Activated CD4-positive, alpha-beta T cell treated with anti-CD3 and anti-CD28 coated beads for 4 hours (primary cell): ENCODE results near the gene KRTAP10-1.
"Not testable (repeated sequence)": the region's sequence is repeated elsewhere in the genome, so short reads cannot be mapped to it uniquely, and the experiment has no call there.

Source experiments
- DNase-seq, 2 donors: peaks; one replicate each; pipeline ENCODE4 v3.0.0-alpha.2; 2020

Gene KRTAP10-1

GRCh38 chr21:44539991-44540666, at the start of gene KRTAP10-1:
KRTAP10-1 (minus strand) TSS chr21:44540195; CDS start chr21:44540150, 45 bp downstream.
- no peak for DNase-seq

GRCh38 chr21:44589094-44589493, 49.1 kb upstream of the KRTAP10-1 start:
- no peak for DNase-seq

GRCh38 chr21:44585892-44586291, 45.9 kb upstream of the KRTAP10-1 start:
- no peak for DNase-seq

GRCh38 chr21:44583800-44584147, 43.8 kb upstream of the KRTAP10-1 start:
- DNase-seq = peak in 1 of 2 donors; percentile 21

GRCh38 chr21:44583089-44583799, 43.2 kb upstream of the KRTAP10-1 start:
- no peak for DNase-seq

GRCh38 chr21:44582055-44582454, 42.1 kb upstream of the KRTAP10-1 start:
- DNase-seq = no peak

GRCh38 chr21:44581158-44581557, 41.2 kb upstream of the KRTAP10-1 start:
- no peak for DNase-seq

- DNase-seq = not testable (repeated sequence)
These were observed 40.3 kb upstream of the KRTAP10-1 start, which contains the start of gene KRTAP10-5 for GRCh38 chr21:44580231-44580821. KRTAP10-5 (minus strand) TSS chr21:44580604; CDS start chr21:44580578, 26 bp downstream.

GRCh38 chr21:44579833-44580144, 39.8 kb upstream of the KRTAP10-1 start:
- DNase-seq = no peak

- DNase-seq = no peak
These were observed 39.2 kb upstream of the KRTAP10-1 start for GRCh38 chr21:44579056-44579832.

GRCh38 chr21:44578371-44579055, 38.5 kb upstream of the KRTAP10-1 start:
- no peak for DNase-seq

GRCh38 chr21:44576025-44576420, 36.0 kb upstream of the KRTAP10-1 start:
- no peak for DNase-seq

GRCh38 chr21:44575307-44576024, 35.5 kb upstream of the KRTAP10-1 start:
- DNase-seq = no peak

GRCh38 chr21:44574457-44575306, 34.7 kb upstream of the KRTAP10-1 start:
- no peak for DNase-seq

- DNase-seq = not testable (repeated sequence)
These were observed 33.8 kb upstream of the KRTAP10-1 start, which contains the start of gene KRTAP10-4 for GRCh38 chr21:44573630-44574456. KRTAP10-4 (plus strand) TSS chr21:44573729; CDS start chr21:44573759, 30 bp downstream.

GRCh38 chr21:44572959-44573583, 33.1 kb upstream of the KRTAP10-1 start:
- DNase-seq = no peak

- no peak for DNase-seq
These were observed 32.1 kb upstream of the KRTAP10-1 start for GRCh38 chr21:44571844-44572782.

GRCh38 chr21:44571296-44571695, 31.3 kb upstream of the KRTAP10-1 start:
- DNase-seq = no peak
